HCT116 (cell line): ENCODE results near the gene ZNF845. TPM values are rescaled to one million over a fixed set of nuclear protein-coding genes. Genes with fewer than 3 reads are reported as not detected.

Experiments used
- ATAC-seq: fragments of 200-7000 bp; cut with Tn5 transposase; 2 replicates; pipeline ENCODE4 v1.9.1; 2020; ENCODE audit warnings: mild to moderate bottlenecking, moderate library complexity
- BruUV-seq: library from RNA; stranded (reverse); fragments of 400-500 nt; replicated peaks from 2 replicates; lab custom pipeline; 2021; lab: Mats Ljungman, UMichigan
- CTCF ChIA-PET: fragments of 300-600 bp; sonication (Branson Sonifier 250); formaldehyde crosslinking; loops from one replicate; lab custom pipeline; 2021; ENCODE audit warnings: antibody characterized with exemption; lab: Charles Lee
- POLR2A ChIA-PET: fragments of 300-600, 350-600 bp; sonication (Branson Sonifier 250); formaldehyde crosslinking; loops from one replicate; lab custom pipeline; 2021; ENCODE audit warnings: antibody characterized with exemption; lab: Charles Lee
- RAD21 ChIA-PET, 2 experiments: fragments of 300-600 bp; sonication (Branson Sonifier 250); formaldehyde crosslinking; loops; one replicate each; lab custom pipeline; 2023; ENCODE audit warnings: low total read pairs in 2 of 2; ENCODE audit not compliant: uncharacterized antibody in 2 of 2, unreplicated experiment in 2 of 2, low non-redundant PET in 1 of 2; lab: Charles Lee
- DNase-seq: peaks from one replicate; pipeline ENCODE4 v3.0.0-alpha.2; 2010; ENCODE audit warnings: low read depth, low spot score
- H2AFZ ChIP-seq: fragments of 200-600 bp; shearing (Covaris generic), sonication (generic); 2 replicates; pipeline ENCODE4 v1.6.1; 2017; ENCODE audit warnings: low read depth, mixed run types, mixed read lengths, antibody characterized with exemption, low read length; ENCODE audit not compliant: poor library complexity, severe bottlenecking
- H3K27ac ChIP-seq: 2 replicates; pipeline ENCODE4 v1.5.1; 2012; ENCODE audit warnings: low read depth, low read length
- H3K27me3 ChIP-seq: fragments of 200-600 bp; sonication (generic); 2 replicates; pipeline ENCODE4 v1.6.1; 2016; ENCODE audit warnings: mixed run types, low read length, mixed read lengths; ENCODE audit not compliant: insufficient read depth
- H3K36me3 ChIP-seq, 2 experiments: fragments of 200-500 bp in 1 of 2; fragments of 200-600 bp in 1 of 2; sonication (Bioruptor generic) in 1 of 2; sonication (generic) in 1 of 2; 2 replicates each; pipeline versions ENCODE4 v1.5.1 to v1.6.1; 2014 to 2016; ENCODE audit warnings: low read length in 2 of 2, inconsistent platforms in 1 of 2, mixed read lengths in 1 of 2, mixed run types in 1 of 2; ENCODE audit not compliant: insufficient read depth in 2 of 2, control insufficient read depth in 1 of 2
- H3K4me1 ChIP-seq, 2 experiments: fragments of 200-600 bp in 1 of 2; sonication (generic) in 1 of 2; 2 replicates each; pipeline versions ENCODE4 v1.5.1 to v1.6.1; 2012 to 2017; ENCODE audit warnings: low read length in 2 of 2, inconsistent platforms in 1 of 2, mild to moderate bottlenecking in 1 of 2, mixed read lengths in 1 of 2, mixed run types in 1 of 2, moderate library complexity in 1 of 2; ENCODE audit not compliant: insufficient read depth in 2 of 2, control insufficient read depth in 1 of 2
- H3K4me2 ChIP-seq: fragments of 200-600 bp; sonication (generic); 2 replicates; pipeline ENCODE4 v1.6.1; 2017; ENCODE audit warnings: mixed run types, low read length, mixed read lengths
- H3K4me3 ChIP-seq, 2 experiments: fragments of 200-600 bp in 1 of 2; sonication (generic) in 1 of 2; replicated peaks in 1 of 2; 2 replicates each; pipeline ENCODE4 v1.5.1; 2011 to 2016; ENCODE audit warnings: low read length in 2 of 2, control low read depth in 1 of 2, low read depth in 1 of 2, mild to moderate bottlenecking in 1 of 2, mixed read lengths in 1 of 2, mixed run types in 1 of 2
- H3K79me2 ChIP-seq: fragments of 200-600 bp; sonication (generic); 2 replicates; pipeline ENCODE4 v1.6.1; 2017; ENCODE audit warnings: mild to moderate bottlenecking, mixed run types, low read length, moderate library complexity, mixed read lengths; ENCODE audit not compliant: insufficient read depth
- H3K9ac ChIP-seq: fragments of 200-600 bp; sonication (generic); 2 replicates; pipeline ENCODE4 v1.6.1; 2016; ENCODE audit warnings: low read length, mixed read lengths
- H3K9me2 ChIP-seq: fragments of 200-600 bp; sonication (generic), shearing (Covaris generic); 2 replicates; pipeline ENCODE4 v1.6.1; 2017; ENCODE audit warnings: mixed run types, mild to moderate bottlenecking, moderate library complexity; ENCODE audit not compliant: insufficient read depth
- H3K9me3 ChIP-seq, 2 experiments: fragments of 200-500 bp in 1 of 2; fragments of 200-600 bp in 1 of 2; sonication (Bioruptor generic) in 1 of 2; sonication (generic) in 1 of 2; 2 replicates each; pipeline ENCODE4 v1.6.1; 2014 to 2017; ENCODE audit warnings: low read length in 2 of 2, mixed read lengths in 2 of 2, inconsistent platforms in 1 of 2, low read depth in 1 of 2, mild to moderate bottlenecking in 1 of 2, mixed run types in 1 of 2, moderate library complexity in 1 of 2; ENCODE audit not compliant: control insufficient read depth in 1 of 2, insufficient read depth in 1 of 2
- H4K20me1 ChIP-seq: fragments of 200-600 bp; sonication (generic), shearing (Covaris generic); 2 replicates; pipeline ENCODE4 v1.6.1; 2017; ENCODE audit warnings: mixed run types, mild to moderate bottlenecking, moderate library complexity; ENCODE audit not compliant: insufficient read depth
- ATF3 ChIP-seq: IDR thresholded peaks from 2 replicates; pipeline ENCODE4 v1.6.1; 2012
- EZH2 ChIP-seq: fragments of 200-600 bp; sonication (generic); IDR thresholded peaks from 2 replicates; pipeline ENCODE4 v1.6.1; 2017; ENCODE audit warnings: antibody characterized with exemption, mixed run types
- EZH2phosphoT487 ChIP-seq: fragments of 200-600 bp; IDR thresholded peaks from 2 replicates; pipeline ENCODE4 v1.6.1; 2018; ENCODE audit warnings: antibody characterized with exemption, borderline replicate concordance
- POLR2A ChIP-seq: IDR thresholded peaks from 2 replicates; pipeline ENCODE4 v1.7.0; 2011; ENCODE audit warnings: borderline replicate concordance; ENCODE audit not compliant: insufficient read depth, insufficient read length; ENCODE audit errors: extremely low read depth
- POLR2AphosphoS5 ChIP-seq: IDR thresholded peaks from 2 replicates; pipeline ENCODE4 v1.6.1; 2011; ENCODE audit warnings: mild to moderate bottlenecking, low read depth, low read length, moderate library complexity
- REST ChIP-seq: IDR thresholded peaks from 2 replicates; pipeline ENCODE4 v1.6.1; 2012; ENCODE audit warnings: low read depth
- SP1 ChIP-seq: IDR thresholded peaks from 2 replicates; pipeline ENCODE4 v1.6.1; 2012; ENCODE audit warnings: low read depth
- SRF ChIP-seq: IDR thresholded peaks from 2 replicates; pipeline ENCODE4 v1.6.1; 2012; ENCODE audit warnings: low read depth
- ZBTB33 ChIP-seq: IDR thresholded peaks from 2 replicates; pipeline ENCODE4 v1.6.1; 2011; ENCODE audit warnings: mild to moderate bottlenecking, low read length, moderate library complexity; ENCODE audit not compliant: insufficient replicate concordance; ENCODE audit errors: extremely low read depth
- intact Hi-C: fragments of 100-400 bp; cut with micrococcal nuclease; formaldehyde crosslinking; loops from 2 replicates; pipeline ENCODE4 v1.10.0; 2022
- total RNA-seq: library from RNA; stranded (reverse); gene quantifications from one replicate; pipeline ENCODE4 v1.2.1, GENCODE V29; 2021; ENCODE audit not compliant: unreplicated experiment

Gene ZNF845
- total RNA-seq, 1 experiment from 2014 or later: 5.4 TPM

GRCh38 chr19:53311044-53311443 is 22.5 kb upstream of the ZNF845 start:
- H3K27ac ChIP-seq: no peak overlapping the region
- H3K9me3 ChIP-seq: peaks cover 0 to 20% of the 10 kb centered on the region in 2 experiments; a peak in 2 of 4 replicates
- no peaks in the 10 kb centered on the region for H3K36me3 ChIP-seq
- DNase-seq: no peak
- H2AFZ ChIP-seq: no peak overlapping the region
- no peaks in the 10 kb centered on the region for H3K4me1 ChIP-seq
- H3K9me2 ChIP-seq: no peaks in the 10 kb centered on the region
- intact Hi-C loops: no loop called here
- TF ChIP-seq POLR2AphosphoS5 (no peak), SRF (no peak), ATF3 (no peak), EZH2phosphoT487 (no peak), REST (no peak), POLR2A (no peak)
- H4K20me1 ChIP-seq: no peaks in the 10 kb centered on the region
- H3K27me3 ChIP-seq: no peaks in the 10 kb centered on the region
- BruUV-seq: no TSS peak
- POLR2A ChIA-PET: no interaction called here
- no peak for ATAC-seq
- H3K9ac ChIP-seq: no peak overlapping the region
- CTCF ChIA-PET: no interaction called here
- no peaks in the 10 kb centered on the region for H3K79me2 ChIP-seq
- H3K4me2 ChIP-seq: no peak overlapping the region
- no peak overlapping the region for H3K4me3 ChIP-seq
- RAD21 ChIA-PET: no interaction called here

GRCh38 chr19:53311897-53312296 is 21.7 kb upstream of the ZNF845 start:
- DNase-seq: no peak
- POLR2A ChIA-PET: no interaction called here
- TF ChIP-seq EZH2phosphoT487: no peak
- TF ChIP-seq SP1: no peak
- no peak for TF ChIP-seq EZH2
- TF ChIP-seq REST: no peak
- no peak for TF ChIP-seq ZBTB33
- TF ChIP-seq POLR2AphosphoS5: no peak
- TF ChIP-seq ATF3: no peak

More at GRCh38 chr19:53311897-53312296, 21.7 kb upstream of the ZNF845 start:
- H4K20me1 ChIP-seq: no peaks in the 10 kb centered on the region
- H3K27me3 ChIP-seq: no peaks in the 10 kb centered on the region
- no peak overlapping the region for H2AFZ ChIP-seq
- no peak overlapping the region for H3K4me3 ChIP-seq
- ATAC-seq: no peak
- H3K36me3 ChIP-seq: no peaks in the 10 kb centered on the region
- H3K9me3 ChIP-seq: peaks cover 0 to 12% of the 10 kb centered on the region in 2 experiments; a peak in 2 of 4 replicates
- no peaks in the 10 kb centered on the region for H3K79me2 ChIP-seq
- RAD21 ChIA-PET: no interaction called here
- H3K4me2 ChIP-seq: no peak overlapping the region
- no peaks in the 10 kb centered on the region for H3K9me2 ChIP-seq
- H3K9ac ChIP-seq: no peak overlapping the region
- H3K4me1 ChIP-seq: no peaks in the 10 kb centered on the region
- intact Hi-C loops: no loop called here
- no TSS peak for BruUV-seq
- CTCF ChIA-PET: no interaction called here
- H3K27ac ChIP-seq: no peak overlapping the region
